ENCODE data around the gene SPIC.

Gene SPIC

GRCh38 chr12:101536069-101536674 is 61.0 kb downstream of the SPIC start:
- DNase-seq (ENCODE audit: low read depth): no peak
